Lower leg skin (tissue), 3 donors: Measurements from ENCODE around the gene ZC3H7B.

Experiments
- POLR2A ChIP-seq, 2 donors: fragments of 450-650 bp; IDR thresholded peaks; one replicate each; pipeline ENCODE4 v1.6.1; 2016 to 2017; ENCODE audit warnings: antibody characterized with exemption in 2 of 2, mild to moderate bottlenecking in 1 of 2, moderate library complexity in 1 of 2
- TF ChIP-seq, protein P1 (sequence below), 3 donors: fragments of 450-650 bp; IDR thresholded peaks; one replicate each; pipeline ENCODE4 v1.5.1; 2016; ENCODE audit warnings: antibody characterized with exemption in 3 of 3, mild to moderate bottlenecking in 3 of 3, moderate library complexity in 2 of 3

DNA sequence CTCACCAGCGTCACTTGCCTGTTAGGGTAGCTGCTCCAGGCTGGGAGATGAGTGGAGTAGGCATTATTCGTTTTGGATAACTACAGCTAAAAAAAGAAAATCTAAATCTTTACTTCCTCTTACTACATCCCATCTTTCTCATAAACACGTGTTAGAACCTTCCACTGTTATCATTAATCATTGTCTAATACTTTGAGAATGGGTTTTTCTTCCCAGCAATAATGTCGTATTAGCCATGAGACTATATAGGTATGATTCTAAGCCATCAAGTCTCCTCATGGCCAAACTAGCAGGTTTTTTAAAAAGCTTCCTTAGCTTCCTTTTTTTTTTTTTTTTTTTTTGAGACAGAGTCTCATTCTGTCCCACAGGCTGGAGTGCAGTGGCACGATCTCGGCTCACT lies 76.5 kb downstream of the ZC3H7B start:
- no peak for TF ChIP-seq POLR2A (IDR thresholded peaks at IDR 0.05)
- TF ChIP-seq, protein P1, sequence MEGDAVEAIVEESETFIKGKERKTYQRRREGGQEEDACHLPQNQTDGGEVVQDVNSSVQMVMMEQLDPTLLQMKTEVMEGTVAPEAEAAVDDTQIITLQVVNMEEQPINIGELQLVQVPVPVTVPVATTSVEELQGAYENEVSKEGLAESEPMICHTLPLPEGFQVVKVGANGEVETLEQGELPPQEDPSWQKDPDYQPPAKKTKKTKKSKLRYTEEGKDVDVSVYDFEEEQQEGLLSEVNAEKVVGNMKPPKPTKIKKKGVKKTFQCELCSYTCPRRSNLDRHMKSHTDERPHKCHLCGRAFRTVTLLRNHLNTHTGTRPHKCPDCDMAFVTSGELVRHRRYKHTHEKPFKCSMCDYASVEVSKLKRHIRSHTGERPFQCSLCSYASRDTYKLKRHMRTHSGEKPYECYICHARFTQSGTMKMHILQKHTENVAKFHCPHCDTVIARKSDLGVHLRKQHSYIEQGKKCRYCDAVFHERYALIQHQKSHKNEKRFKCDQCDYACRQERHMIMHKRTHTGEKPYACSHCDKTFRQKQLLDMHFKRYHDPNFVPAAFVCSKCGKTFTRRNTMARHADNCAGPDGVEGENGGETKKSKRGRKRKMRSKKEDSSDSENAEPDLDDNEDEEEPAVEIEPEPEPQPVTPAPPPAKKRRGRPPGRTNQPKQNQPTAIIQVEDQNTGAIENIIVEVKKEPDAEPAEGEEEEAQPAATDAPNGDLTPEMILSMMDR (IDR thresholded peaks at IDR 0.05), result no peak
